Measurements from ENCODE around the gene ARHGAP12. TPM values are rescaled to one million over a fixed set of nuclear protein-coding genes. Genes with fewer than 3 reads are reported as not detected.

The ARHGAP12 gene
- total RNA-seq, 1 experiment from 2014 or later, result 62.3 TPM

DNA sequence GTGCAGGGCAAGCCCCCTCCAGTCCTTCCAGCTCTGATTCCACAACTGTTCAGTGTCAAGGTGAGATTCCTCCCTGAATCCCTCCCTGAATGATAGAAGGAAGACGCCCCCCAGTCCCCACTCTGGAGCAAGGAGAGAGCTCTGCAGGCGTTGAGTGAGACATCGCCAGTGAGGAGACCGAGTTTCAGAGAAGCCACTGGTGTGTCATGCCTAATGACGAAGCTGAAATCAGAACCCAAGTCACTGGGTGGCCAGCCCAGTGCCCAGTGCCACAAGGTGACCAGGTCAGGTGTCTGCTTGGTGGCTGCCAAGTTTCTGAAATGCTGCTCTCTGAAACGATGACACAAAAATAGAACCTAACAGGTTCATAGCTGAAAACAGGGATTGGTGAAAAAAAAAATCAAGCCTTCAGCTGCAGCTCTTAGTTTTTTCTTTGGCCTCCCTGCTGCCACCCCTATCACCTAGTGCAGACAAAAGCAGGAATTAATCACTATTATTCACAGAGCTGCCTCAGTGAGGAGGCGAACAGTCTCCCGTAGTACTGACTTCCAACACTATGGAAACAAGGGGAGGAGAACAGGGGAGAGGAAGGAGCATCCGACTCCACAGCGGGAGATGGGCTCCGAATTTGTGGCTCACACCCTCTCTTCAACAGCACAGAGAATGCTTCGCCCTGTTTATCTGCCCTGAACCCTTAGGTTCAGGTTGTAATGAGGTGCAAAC, 153.5 kb downstream of the ARHGAP12 start:
- H3K4me3 Mint-ChIP-seq (ENCODE audit: unreplicated experiment), result no peak overlapping the region
- peaks cover 5% of the 10 kb centered on the region for H3K9me3 ChIP-seq
- no peaks in the 10 kb centered on the region for H3K4me1 ChIP-seq
- no peaks in the 10 kb centered on the region for H3K4me1 Mint-ChIP-seq (ENCODE audit: low read depth, unreplicated experiment)
- no peaks in the 10 kb centered on the region for H3K27me3 ChIP-seq (replicated peaks; ENCODE audit: control insufficient read depth, insufficient read depth, low read length)
- H3K36me3 ChIP-seq (ENCODE audit: control insufficient read depth, insufficient read depth, low read length), result no peaks in the 10 kb centered on the region
- H3K9me3 Mint-ChIP-seq (ENCODE audit: unreplicated experiment), result no peaks in the 10 kb centered on the region
- no peaks in the 10 kb centered on the region for H3K27me3 Mint-ChIP-seq (ENCODE audit: insufficient read depth, unreplicated experiment)
- ChIA-PET CTCF (no interaction called here), POLR2A (no interaction called here)
- DNase-seq, result no peak
- no peak overlapping the region for H3K27ac Mint-ChIP-seq (ENCODE audit: unreplicated experiment)
- no peaks in the 10 kb centered on the region for H3K36me3 Mint-ChIP-seq (ENCODE audit: insufficient read depth, unreplicated experiment)
- BruUV-seq (replicated peaks), result no TSS peak
- intact Hi-C loops (cut with micrococcal nuclease; ENCODE audit: unreplicated experiment), result loop anchor here (10.0 kb wide), 1 partner anchor 1050 kb away; no protein-coding TSS in a partner anchor
- TF ChIP-seq, protein P1, sequence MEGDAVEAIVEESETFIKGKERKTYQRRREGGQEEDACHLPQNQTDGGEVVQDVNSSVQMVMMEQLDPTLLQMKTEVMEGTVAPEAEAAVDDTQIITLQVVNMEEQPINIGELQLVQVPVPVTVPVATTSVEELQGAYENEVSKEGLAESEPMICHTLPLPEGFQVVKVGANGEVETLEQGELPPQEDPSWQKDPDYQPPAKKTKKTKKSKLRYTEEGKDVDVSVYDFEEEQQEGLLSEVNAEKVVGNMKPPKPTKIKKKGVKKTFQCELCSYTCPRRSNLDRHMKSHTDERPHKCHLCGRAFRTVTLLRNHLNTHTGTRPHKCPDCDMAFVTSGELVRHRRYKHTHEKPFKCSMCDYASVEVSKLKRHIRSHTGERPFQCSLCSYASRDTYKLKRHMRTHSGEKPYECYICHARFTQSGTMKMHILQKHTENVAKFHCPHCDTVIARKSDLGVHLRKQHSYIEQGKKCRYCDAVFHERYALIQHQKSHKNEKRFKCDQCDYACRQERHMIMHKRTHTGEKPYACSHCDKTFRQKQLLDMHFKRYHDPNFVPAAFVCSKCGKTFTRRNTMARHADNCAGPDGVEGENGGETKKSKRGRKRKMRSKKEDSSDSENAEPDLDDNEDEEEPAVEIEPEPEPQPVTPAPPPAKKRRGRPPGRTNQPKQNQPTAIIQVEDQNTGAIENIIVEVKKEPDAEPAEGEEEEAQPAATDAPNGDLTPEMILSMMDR (IDR thresholded peaks at IDR 0.05; ENCODE audit: insufficient read depth in 1 of 2, low read depth in 1 of 2, low read length in 1 of 2, severe bottlenecking in 1 of 2, unreplicated experiment in 1 of 2), result no peak
- H3K4me3 ChIP-seq (ENCODE audit: low read depth, low read length), result no peak overlapping the region

DNA sequence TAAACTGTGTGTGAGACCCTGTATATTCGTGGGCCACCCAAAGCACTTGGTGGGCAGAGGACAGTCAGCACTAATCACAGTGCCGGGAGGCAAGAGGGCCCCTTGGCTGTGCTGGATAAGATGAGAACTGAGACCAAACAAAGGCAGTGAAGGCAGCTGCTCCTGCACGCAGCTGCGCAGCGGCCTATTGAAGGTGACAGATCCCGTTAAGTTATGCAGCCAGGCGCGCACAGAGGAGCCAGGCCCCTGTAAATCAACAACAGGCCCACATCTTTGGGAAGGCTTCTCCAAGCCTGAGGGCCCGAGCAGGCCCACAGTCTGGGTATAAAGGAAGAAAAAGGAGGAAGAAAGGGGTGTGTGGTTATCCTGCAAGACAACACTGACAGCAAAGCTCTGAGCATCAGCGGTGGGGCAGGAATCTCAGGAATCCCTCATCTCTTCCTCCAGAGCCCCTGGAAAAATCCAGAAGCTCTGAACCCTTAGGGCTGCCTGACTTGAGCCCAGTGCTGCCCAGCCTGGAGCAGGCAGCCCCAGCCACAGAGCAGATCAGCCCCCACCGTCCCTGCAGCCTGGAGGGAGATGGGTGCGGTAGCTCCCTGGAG, 154.2 kb downstream of the ARHGAP12 start:
- Mint-ChIP-seq H3K4me1 (ENCODE audit: low read depth, unreplicated experiment) (no peaks in the 10 kb centered on the region), H3K9me3 (ENCODE audit: unreplicated experiment) (no peaks in the 10 kb centered on the region), H3K4me3 (ENCODE audit: unreplicated experiment) (no peak overlapping the region), H3K27me3 (ENCODE audit: insufficient read depth, unreplicated experiment) (no peaks in the 10 kb centered on the region), H3K36me3 (ENCODE audit: insufficient read depth, unreplicated experiment) (no peaks in the 10 kb centered on the region), H3K27ac (ENCODE audit: unreplicated experiment) (no peak overlapping the region)
- Histone ChIP-seq H3K27me3 (replicated peaks; ENCODE audit: control insufficient read depth, insufficient read depth, low read length) (no peaks in the 10 kb centered on the region), H3K4me1 (no peaks in the 10 kb centered on the region), H3K4me3 (ENCODE audit: low read depth, low read length) (no peak overlapping the region), H3K9me3 (peaks cover 5% of the 10 kb centered on the region), H3K36me3 (ENCODE audit: control insufficient read depth, insufficient read depth, low read length) (no peaks in the 10 kb centered on the region)
- no peak for DNase-seq
- ChIA-PET POLR2A (no interaction called here), CTCF (no interaction called here)
- BruUV-seq (replicated peaks), result no TSS peak
- intact Hi-C loops (cut with micrococcal nuclease; ENCODE audit: unreplicated experiment), result loop anchor here (10.0 kb wide), 1 partner anchor 1050 kb away; no protein-coding TSS in a partner anchor
- TF ChIP-seq, protein P1 (IDR thresholded peaks at IDR 0.05; ENCODE audit: insufficient read depth in 1 of 2, low read depth in 1 of 2, low read length in 1 of 2, severe bottlenecking in 1 of 2, unreplicated experiment in 1 of 2), result no peak

DNA sequence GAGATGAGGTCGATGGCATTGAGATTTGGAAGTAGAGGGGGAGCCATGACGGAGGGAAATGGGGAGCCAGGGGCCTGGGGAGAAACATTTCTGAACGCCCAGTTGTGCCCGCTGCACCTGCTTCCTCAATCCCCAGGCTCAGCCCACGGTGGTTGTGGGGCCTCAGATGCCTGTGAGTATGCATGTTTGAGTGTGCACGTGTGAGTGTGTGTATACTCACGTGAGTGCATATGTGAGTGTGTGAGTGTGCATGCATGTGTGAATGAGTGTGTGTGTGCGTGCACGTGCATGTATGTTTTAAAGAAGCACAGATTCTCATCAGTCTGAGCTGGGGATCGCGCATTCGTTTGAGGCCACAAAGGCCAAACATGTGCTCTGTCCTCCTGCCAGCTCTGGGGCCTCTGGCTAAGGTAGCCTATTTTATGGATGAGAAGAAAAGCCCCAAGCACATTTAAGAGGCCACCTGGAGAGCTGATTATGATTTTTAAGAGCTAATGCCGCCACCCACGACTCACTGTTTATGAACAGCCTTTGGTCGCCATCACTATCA, 154.8 kb downstream of the ARHGAP12 start:
- no peak for DNase-seq
- Mint-ChIP-seq H3K4me3 (ENCODE audit: unreplicated experiment) (no peak overlapping the region), H3K4me1 (ENCODE audit: low read depth, unreplicated experiment) (no peaks in the 10 kb centered on the region), H3K27ac (ENCODE audit: unreplicated experiment) (no peak overlapping the region), H3K36me3 (ENCODE audit: insufficient read depth, unreplicated experiment) (no peaks in the 10 kb centered on the region), H3K27me3 (ENCODE audit: insufficient read depth, unreplicated experiment) (no peaks in the 10 kb centered on the region), H3K9me3 (ENCODE audit: unreplicated experiment) (no peaks in the 10 kb centered on the region)
- Histone ChIP-seq H3K4me3 (ENCODE audit: low read depth, low read length) (no peak overlapping the region), H3K4me1 (no peaks in the 10 kb centered on the region), H3K27me3 (replicated peaks; ENCODE audit: control insufficient read depth, insufficient read depth, low read length) (no peaks in the 10 kb centered on the region), H3K9me3 (peaks cover 5% of the 10 kb centered on the region), H3K36me3 (ENCODE audit: control insufficient read depth, insufficient read depth, low read length) (no peaks in the 10 kb centered on the region)
- intact Hi-C loops (cut with micrococcal nuclease; ENCODE audit: unreplicated experiment), result loop anchor here (10.0 kb wide), 1 partner anchor 1049 kb away; no protein-coding TSS in a partner anchor
- no TSS peak for BruUV-seq (replicated peaks)
- CTCF ChIA-PET, result no interaction called here
- TF ChIP-seq, protein P1 (IDR thresholded peaks at IDR 0.05; ENCODE audit: insufficient read depth in 1 of 2, low read depth in 1 of 2, low read length in 1 of 2, severe bottlenecking in 1 of 2, unreplicated experiment in 1 of 2), result no peak
- POLR2A ChIA-PET, result no interaction called here

Data from Caco-2 (cell line).